IPS-NIHi7 (cell line): ENCODE data around the gene VSIG4.

Experiments used
- DNase-seq: peaks from one replicate; pipeline ENCODE4 v3.0.0; 2012; ENCODE audit warnings: mixed read lengths; ENCODE audit errors: extremely low spot score

Gene VSIG4

DNA sequence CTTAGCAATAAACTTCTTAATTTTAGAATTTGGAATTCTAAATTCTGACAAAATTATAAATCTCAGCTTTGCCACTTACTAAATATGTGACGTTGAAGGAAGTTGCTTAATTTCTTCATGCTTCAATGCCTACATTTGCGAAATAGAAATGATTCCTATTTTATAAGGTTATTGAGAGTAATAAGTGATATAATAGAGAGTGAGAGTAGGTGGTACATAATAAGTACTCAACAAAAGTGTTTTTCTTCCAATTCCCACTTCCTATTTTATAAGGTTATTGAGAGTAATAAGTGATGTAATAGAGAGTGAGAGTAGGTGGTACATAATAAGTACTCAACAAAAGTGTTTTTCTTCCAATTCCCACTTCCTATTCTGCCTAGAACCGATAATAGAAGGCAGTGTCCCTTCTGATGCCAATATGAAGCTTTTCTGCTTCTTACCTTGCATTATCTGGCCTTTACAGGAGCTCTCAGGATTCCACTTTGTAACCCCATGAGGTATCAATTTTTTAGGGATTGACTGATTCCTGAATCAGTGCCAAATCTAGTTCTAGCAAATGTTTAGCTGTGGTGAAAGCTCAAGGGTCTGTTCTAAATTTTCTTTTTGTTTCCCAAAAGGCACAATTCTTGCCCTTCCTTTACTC, 31.4 kb downstream of the VSIG4 start:
- DNase-seq: no peak

DNA sequence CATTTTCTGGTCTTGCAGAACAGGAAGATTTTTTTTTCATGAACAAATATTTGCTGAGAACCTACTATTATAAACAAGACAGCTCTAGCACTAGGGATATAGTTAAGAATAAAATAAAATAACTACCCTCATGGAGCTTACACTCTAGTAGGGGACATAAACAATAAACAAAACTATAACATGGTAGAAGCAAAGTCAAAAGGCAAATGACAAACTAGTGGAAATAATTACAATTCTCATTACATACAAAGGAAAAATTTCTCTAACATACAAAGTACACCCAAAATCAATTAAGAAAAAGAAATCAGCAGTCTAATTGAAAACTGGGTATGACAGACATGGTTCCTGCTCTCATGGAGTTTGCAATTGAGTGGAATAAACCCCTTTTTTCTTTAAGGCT, 32.0 kb downstream of the VSIG4 start:
- no peak for DNase-seq

DNA sequence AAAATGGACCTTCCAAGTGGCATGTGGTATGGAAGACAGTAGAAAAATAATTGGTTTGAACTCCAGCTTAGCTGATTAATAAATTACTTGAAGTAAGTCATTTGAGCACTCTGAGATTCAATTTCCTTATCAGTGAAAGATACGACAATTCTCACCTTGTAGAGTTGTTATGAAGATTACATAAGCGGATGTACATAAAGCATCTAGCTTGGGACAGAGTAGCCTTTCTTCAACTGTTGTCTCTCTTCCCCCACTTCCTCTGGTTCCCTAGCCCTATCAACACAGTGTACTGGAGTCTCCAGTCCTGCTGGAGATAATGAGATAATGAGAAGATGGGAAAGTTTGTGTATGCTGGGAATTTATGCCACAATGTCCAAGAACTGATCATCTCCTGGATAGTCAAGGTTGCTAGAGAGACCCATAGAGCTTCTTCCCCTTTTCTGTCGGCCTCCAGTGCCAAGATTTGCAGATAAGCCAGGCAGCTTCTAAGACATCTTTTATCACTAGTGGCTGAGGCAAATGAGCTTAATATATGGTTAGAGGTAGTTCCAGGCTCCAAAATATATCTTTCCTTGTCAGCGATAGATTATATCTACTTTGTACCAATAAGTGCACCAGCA, 33.9 kb downstream of the VSIG4 start:
- DNase-seq: no peak

DNA sequence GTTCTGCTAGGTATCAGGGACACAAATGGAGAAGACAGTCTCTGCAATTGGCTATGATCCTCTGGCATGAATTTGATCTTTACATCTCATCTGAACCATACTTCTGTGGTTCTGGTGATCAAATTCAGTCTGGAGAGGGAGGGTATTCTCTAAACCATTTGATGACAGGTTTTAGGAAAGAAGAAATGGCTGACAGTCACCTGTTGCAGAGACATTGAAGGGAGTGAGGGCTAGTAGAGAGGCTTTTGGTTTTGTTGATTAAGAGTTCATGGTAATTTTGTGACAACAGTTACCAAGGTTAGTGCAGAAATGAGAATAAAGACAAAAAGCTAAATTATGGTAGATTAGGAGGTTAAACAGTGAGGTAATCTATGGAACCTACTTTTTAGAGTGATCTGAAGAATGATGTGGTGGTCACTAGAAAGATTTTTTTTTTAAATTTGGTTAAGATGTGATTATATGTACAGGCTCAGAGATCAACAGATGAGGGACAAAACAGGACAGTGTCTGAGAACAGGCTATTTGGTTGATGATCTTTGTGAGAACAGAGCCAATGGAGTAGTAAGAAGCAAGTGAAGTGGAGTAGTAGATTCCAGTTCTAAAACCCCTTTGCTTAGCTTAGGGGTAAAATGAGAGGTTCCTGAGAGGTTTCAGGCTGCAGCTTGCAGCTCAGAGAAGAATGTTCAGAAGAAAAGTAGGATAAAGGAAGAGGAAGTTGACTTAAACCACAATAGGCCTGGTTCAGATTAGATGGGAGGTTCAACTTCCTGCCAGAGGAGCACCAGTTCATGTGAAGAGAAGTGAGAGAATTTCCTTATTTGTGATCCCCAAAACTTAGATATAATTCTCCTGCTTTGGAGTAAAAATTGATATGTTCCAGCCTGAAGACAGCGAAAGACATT, 34.7 kb downstream of the VSIG4 start:
- DNase-seq: no peak

DNA sequence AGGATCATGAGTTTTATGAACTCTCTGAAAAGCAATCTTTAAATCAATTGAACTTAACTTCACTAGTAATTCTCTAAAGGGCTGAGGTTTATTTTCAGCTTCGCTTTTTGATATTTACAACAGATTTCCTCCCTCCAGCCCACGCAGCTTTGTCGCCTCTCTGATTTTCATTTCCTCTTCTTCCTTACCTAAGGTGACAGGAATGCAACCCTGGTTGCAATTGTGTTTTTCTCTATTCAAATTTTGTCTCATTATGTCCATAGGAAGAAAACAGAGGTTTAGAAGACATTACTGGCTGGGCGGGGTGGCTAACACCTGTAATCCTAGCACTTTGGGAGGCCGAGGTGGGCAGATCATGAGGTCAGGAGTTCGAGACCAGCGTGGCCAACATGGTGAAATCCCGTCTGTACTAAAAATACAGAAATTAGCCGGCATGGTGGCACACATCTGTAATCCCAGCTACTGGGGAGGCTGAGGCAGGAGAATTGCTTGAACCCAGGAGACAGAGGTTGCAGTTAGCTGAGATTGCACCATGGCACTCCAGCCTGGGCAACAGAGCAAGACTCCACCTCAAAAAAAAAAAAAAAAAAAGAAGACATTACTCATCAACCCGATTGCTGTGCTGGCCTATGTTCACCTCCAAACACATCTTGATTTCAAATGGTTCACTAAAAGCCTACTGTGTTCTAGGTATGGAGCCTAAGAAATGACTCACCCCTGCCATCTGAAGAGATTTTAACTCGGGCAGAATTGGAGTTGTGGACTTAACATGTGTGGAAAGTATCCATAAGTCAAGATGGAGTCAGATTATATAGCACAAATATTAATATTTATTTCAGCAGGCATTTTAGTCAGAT, 36.8 kb downstream of the VSIG4 start:
- DNase-seq: no peak

DNA sequence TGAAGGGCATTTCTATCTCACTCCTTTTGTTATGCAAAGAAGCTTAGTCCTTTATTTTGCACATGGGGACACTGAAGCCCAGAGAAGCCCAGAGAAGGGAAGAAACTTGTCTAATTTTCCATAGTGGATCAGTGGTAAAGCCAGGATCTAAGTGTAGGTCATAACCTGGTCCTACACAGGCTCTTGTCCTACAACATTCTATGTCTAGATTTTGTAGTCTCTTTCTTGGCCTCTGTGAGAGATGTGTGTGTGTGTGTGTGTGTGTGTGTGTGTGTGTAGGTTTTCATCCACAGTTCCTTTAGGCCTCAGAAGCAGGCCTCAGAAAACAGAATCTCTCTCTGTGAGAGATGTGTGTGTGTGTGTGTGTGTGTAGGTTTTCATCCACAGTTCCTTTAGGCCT, 38.3 kb downstream of the VSIG4 start:
- no peak for DNase-seq

DNA sequence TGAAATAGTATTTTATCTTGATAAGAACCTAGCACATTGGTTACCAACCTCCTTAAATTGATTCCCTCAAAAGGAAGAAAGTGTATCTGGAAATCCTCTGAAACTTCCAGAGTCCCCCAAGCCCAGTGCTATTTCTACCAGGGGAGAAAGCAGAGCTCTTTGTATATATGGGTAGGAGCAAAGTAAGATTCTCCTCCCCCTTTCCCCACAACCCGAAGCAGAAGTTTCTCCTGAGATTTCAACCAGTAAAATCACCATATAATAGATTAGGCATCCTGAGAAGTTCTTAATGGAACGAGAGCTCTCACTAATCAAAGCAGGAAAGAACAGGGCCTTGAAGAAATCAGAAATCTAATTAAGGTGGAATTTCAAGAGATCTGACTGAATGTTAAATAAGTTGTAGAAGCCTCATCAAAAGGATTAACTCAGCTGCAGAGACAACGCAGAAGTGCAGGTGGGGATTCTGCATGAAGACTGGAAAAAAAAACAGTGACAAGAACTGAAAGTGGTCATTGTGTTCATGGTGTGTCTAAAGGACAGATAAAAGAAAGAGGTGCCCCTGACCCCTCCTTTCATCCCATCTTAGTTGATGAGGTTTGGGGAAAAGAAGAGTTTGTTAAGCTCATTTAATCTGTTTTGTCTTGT, 39.1 kb downstream of the VSIG4 start:
- DNase-seq: no peak

DNA sequence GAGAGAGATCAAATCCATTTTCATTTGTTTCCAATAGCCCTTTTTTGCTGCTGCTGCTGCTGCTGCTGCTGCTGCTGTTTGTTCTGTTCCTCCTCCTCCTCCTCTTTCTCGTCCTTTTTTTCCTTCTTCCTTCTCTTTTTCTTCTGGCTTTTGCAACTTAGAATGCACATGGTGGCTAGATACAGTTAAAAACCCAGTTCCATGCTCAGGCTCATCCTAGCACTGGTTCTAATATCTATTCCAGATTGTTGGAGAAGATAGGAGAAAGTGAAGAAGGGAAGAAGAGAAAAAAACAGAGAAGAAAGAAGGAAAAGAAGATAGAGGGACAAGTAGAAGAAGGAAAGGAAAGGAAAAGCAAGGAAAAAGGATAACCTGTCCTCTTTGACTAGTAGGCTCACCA, 39.7 kb downstream of the VSIG4 start:
- DNase-seq: no peak

DNA sequence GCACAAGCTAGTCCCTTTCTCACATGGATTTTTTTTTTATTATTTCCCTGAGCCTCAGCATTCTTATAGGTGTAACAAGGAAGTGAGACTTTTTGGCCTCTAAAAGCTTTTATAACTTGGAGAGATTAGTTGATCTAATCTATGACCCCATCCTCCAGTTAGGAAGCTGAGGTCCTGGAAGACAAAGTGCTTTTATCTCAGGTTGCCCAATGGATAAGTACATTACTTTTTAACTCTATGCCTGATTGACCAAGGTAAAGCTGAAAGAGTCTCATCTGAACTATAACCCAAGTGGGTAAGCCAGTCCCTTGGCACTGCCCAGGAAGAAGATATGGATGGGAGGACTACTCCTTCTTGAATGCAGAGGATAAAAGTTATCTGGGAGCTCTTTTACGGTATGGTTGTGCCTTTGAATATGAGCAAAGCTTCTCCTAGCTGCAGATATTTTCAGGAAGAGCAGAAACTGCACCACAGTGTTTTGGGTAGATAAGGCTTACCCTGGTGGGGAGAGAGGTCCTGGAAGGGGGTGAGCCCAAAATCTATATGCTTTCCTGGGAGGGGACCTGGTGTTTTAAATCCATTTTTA, 40.2 kb downstream of the VSIG4 start:
- DNase-seq: no peak

DNA sequence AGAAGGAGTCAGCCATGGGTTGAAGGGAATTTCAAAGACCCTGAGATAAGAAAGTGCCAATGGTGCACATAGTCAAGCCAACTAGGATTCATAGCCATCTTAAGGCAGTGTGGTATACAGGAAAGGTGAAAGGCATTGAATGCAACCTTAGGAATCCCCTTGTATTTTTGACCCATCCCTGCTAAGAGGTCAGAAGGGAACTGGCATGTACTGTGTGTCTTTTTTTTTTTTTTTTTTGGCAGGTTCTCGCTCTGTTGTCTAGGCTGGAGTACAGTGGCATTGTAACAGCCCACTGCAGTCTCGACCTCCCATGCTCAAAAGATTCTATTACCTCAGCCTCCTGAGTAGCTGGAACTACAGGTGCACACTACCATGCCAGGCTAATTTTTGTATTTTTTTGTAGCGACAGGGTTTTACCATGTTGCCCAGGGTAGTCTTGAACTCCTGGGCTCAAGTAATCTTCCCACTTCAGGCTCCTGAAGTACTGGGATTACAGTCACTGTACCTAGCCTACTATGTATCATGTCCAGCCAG, 40.8 kb downstream of the VSIG4 start:
- DNase-seq: no peak

DNA sequence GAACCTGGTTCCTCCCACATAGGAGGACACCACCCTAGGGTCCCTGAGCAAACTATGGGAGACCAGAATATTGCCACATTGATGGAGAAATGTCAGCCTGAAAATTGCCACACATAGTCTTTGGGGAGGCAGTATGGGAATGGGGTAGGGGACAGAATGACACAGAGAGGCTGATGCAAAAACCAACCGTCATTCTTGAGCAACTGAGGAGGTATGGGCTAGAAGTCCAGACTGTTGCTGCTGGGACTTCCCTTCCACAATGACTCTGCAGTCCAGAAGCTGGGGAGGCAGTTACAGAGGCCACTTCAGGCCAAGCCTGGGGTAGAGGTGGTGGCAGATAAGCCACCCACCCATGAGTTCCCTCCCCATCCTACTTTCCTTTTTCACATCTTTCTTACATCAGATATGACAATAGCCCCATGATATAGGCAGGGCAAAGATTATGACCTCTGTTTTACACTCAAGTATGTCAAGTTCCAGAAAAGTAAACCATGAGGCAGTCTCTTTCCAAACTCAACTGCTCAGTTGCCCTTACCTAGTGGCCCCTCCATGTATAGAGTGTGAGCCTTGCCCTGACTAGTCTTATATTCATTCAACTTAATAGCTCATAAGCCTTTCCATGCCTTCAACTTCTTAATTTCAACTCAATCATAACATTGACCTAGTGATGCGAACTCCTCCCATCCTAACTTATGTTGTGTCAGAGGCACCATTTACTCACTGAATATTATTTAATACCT, 41.7 kb downstream of the VSIG4 start:
- DNase-seq: no peak

DNA sequence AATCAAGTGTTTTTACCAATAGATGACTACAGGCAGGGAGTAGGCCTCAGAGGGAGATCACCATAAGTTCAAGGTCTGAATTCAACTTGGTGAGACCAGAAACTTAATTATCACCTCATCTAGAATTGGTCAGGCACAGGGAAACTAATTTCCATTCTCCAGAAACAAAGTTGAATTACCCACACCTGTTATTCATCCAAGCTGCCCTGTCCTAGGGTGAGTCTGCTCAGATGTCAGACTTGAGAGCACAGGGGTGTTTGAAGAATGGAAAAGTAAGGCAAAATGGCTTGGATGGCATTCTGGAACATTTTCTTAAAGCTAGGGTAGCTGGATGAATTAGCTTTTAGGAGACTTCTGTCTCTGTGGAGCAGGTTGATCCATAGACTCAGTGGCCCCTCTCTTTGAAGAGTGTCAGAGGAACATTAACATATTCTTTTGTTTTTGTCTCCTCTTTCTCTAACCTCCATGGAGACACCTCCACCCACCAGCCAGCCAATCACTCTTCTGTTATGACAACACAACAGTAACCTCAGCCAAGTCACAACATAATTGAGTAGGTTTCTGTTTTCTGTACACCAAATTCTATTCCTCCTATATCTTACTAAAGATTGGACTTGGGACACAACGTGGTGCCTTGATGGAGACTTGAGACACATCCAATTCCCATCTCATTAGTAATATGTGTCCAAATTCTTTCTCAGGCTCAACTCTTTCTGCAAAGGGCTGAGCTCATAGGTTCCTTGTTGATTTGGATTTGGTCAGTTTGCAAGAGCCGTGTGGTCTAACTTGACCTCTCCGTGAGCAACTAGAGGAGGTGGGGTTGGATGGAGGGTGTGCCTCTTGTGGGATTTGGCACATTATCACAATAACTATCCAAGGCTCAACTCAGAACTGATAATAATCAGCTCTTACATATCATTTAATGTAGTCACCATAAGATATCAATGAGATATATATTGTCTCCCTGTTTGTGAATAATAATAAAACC, 45.1 kb downstream of the VSIG4 start:
- no peak for DNase-seq

DNA sequence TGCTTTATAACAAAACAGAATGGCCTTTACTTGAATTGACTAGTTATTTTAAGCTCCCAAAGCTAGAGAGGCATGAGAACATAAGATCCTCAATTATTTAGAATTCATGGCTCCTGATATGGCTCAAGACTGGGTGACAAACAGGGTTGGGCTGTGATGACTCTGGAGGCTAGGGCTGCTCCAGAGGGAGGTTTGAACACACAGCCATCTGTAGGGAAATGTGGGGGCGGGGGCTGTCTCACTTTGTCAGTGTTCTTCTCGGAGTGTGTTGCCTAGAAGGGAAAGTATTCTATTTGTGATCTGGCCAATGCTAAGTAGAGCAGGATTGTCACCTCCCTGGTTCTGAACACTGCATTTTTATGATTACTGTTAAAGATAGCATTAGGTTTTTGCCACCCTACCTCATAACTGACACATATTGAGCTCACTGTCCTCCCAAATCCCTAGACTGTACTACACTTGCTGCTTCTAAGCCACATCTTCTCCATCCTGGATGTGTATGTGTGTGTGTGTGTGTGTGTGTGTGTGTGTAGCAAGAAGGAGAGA, 45.9 kb downstream of the VSIG4 start:
- DNase-seq: no peak

DNA sequence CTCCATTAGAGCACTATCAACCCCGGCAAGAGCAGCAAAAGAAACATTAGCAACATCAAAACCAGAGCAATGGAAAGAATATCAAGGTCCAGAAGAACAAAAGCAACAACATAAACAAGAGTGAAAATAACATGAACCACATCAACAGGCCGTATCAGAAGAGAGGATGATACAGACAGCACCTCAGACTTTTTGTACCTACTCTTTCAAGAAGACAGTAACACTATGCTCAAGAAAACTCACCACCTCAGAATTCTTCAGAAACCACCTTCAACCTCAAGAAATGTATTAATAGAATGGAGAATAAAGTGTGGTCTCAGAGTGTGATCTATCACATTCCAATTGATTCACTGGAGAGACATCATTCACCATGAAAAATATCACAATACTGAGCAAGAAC, 46.5 kb downstream of the VSIG4 start:
- no peak for DNase-seq

DNA sequence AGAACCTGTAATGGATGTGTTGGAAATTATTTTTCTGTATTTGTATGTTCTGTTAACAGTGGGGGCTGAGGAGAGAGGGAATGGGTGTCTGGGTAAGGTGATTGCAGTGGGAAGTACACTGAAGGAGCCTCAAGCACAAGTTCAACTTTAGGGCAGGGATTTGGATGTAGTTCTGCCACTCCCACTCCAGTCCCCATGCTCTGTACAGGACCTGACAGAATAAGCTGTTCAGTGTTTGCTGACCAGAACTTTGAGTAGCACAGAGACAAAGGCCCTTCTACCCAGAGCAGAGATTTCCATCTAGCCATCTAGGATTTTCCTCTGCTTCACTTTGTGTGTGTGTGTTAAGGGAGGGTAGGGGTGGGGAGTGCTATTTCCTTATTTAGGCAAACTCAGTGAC, 49.2 kb downstream of the VSIG4 start:
- DNase-seq: no peak

DNA sequence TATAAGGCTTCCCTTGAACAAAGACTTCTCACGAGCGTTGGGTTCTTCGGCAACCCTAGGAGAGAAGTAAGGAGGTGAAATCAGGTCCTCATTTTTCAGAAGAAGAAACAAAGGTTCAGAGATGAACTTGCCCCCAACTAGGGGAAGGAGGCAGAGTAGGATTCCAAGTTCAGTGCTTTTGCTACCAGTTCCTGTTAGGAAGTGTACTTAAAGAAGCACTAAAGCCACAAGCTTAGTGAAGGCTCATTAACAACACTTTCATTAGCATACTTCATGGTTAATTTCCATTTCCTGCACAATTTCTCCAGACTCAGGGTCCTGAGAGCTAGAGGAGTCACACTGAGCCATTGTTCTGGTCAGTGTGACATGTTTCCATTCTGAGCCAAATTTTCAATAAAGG, 52.1 kb downstream of the VSIG4 start:
- no peak for DNase-seq

DNA sequence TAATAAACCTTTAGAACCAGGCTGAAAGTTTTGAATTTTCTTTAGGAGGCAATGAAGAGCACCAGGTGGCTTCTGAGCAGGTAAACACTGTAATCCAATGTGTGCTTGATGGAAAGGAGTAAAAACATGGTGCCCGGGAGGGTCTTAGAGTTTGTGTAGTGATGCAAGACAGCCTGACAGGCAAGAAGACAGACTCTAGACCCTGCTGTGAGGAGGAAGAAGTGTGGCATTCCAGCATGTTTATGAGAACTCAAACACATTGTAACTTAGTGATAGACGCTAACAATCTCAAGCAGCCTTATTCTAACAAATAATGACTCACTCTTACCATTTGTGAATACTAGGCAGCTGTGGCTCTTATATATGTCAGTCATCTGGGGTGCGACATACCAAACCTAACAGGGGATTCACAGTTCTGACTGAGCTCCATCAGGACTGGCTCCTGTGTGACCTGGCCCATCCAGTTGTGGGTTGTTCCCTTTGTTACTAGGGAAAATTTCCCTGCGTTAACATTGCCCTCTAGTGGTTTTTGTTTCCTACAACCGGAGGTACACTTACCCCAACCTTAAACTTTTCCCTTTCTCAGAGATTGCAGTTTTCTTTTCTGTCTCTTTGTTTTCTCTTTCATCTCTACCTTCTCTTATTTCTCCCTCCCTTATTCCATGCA, 53.8 kb downstream of the VSIG4 start:
- DNase-seq: peak; percentile 62

DNA sequence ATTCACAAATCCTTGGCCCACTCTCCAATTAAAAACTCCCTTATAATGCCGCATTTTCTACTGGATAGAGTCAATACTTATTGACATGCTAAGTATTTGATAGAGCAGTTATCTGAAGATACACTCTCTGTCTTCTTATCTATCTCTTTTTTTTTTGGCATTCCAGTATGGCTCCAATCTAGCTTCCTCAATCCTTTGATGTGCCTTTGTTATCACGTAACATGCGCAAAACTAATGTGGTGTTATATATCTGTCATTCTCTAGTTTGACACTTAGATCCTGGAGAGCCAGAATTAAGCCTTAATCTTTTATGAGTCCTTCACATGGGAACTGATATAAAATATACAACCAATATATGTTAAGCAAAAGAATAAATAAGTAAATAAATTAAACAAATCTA, 54.7 kb downstream of the VSIG4 start:
- DNase-seq: no peak
